HepG2 (cell line): ENCODE measurements around the gene OASL. TPM values are rescaled to one million over a fixed set of nuclear protein-coding genes. Genes with fewer than 3 reads are reported as not detected.

Experiments
- AKAP8 ChIP-seq: sonication (generic); formaldehyde crosslinking; IDR thresholded peaks from 2 replicates; pipeline ENCODE4 v1.5.1; 2020; ENCODE audit warnings: mild to moderate bottlenecking, missing genetic modification reagents
- BORCS8-MEF2B ChIP-seq: sonication (generic); formaldehyde crosslinking; IDR thresholded peaks from 2 replicates; pipeline ENCODE4 v1.8.0; 2022; ENCODE audit warnings: mild to moderate bottlenecking, missing genetic modification reagents
- DR1 ChIP-seq: sonication (generic); formaldehyde crosslinking; IDR thresholded peaks from 2 replicates; pipeline ENCODE4 v1.8.0; 2021; ENCODE audit warnings: mild to moderate bottlenecking, missing genetic modification reagents, inconsistent platforms
- FOXK1 ChIP-seq: sonication (generic); formaldehyde crosslinking; IDR thresholded peaks from 2 replicates; pipeline ENCODE4 v1.4.0; 2020; ENCODE audit warnings: low read depth, missing genetic modification reagents, borderline replicate concordance
- SMYD3 ChIP-seq: sonication (generic); formaldehyde crosslinking; IDR thresholded peaks from 2 replicates; pipeline ENCODE4 v1.8.1; 2023; ENCODE audit warnings: mild to moderate bottlenecking, missing genetic modification reagents
- SOX6 ChIP-seq, 2 experiments: fragments of 450-650 bp in 1 of 2; sonication (generic) in 1 of 2; formaldehyde crosslinking in 1 of 2; IDR thresholded peaks; 2 replicates each; pipeline versions ENCODE4 v1.4.0 to v1.6.1; 2017 to 2020; ENCODE audit warnings: antibody characterized with exemption in 1 of 2, mild to moderate bottlenecking in 1 of 2, missing genetic modification reagents in 1 of 2
- ZNF205 ChIP-seq: IDR thresholded peaks from 2 replicates; pipeline ENCODE4 v1.6.1; 2018; ENCODE audit warnings: missing biosample characterization, missing genetic modification reagents
- ZNF431 ChIP-seq: sonication (generic); formaldehyde crosslinking; IDR thresholded peaks from 2 replicates; pipeline ENCODE4 v1.9.0; 2022; ENCODE audit warnings: missing genetic modification reagents, low read depth, mild to moderate bottlenecking, borderline replicate concordance
- ZNF569 ChIP-seq: sonication (generic); formaldehyde crosslinking; IDR thresholded peaks from 2 replicates; pipeline ENCODE4 v1.5.0; 2020; ENCODE audit warnings: mild to moderate bottlenecking, missing genetic modification reagents, moderate library complexity, borderline replicate concordance
- ZNF652 ChIP-seq: IDR thresholded peaks from 2 replicates; pipeline ENCODE4 v1.6.1; 2016; ENCODE audit warnings: low read depth, borderline replicate concordance
- polyA plus RNA-seq, 8 experiments: library from polyadenylated mRNA; depleted of rRNA in 3 of 8; stranded (reverse) in 7 of 8; unstranded in 1 of 8; fragments of >200 nt; fragmentation: Illumina TruSeq in 4 of 8; extraction: Trizol in 4 of 8; gene quantifications; 2 replicates each; pipeline versions ENCODE4 v1.2.1 to v1.2.3, GENCODE V29; 2011 to 2016; ENCODE audit warnings: low read depth in 4 of 8, missing spikeins in 1 of 8, mixed read lengths in 1 of 8; ENCODE audit not compliant: insufficient read depth in 1 of 8
- total RNA-seq, 5 experiments: library from RNA; depleted of rRNA; stranded (reverse); fragments of >200 nt; fragmentation: Illumina TruSeq; extraction: Trizol; gene quantifications; 2 replicates each; pipeline ENCODE4 v1.2.3, GENCODE V29; 2016; ENCODE audit warnings: low read depth in 1 of 5
- TF ChIP-seq, protein P1 (sequence below): sonication (generic); formaldehyde crosslinking; IDR thresholded peaks from 2 replicates; pipeline ENCODE4 v1.4.0; 2020; ENCODE audit warnings: missing genetic modification reagents
- TF ChIP-seq, protein P2 (sequence below): IDR thresholded peaks from 2 replicates; pipeline ENCODE4 v1.6.1; 2016
- TF ChIP-seq, protein P3 (sequence below): sonication (generic); formaldehyde crosslinking; IDR thresholded peaks from 2 replicates; pipeline ENCODE4 v1.8.0; 2022; ENCODE audit warnings: mild to moderate bottlenecking, missing genetic modification reagents, moderate library complexity
- TF ChIP-seq, protein P4 (sequence below): sonication (generic); formaldehyde crosslinking; IDR thresholded peaks from 2 replicates; pipeline ENCODE4 v1.4.0; 2020; ENCODE audit warnings: low read depth, mild to moderate bottlenecking, missing genetic modification reagents
- TF ChIP-seq, protein P5 (sequence below): sonication (generic); formaldehyde crosslinking; IDR thresholded peaks from 2 replicates; pipeline ENCODE4 v1.5.1; 2020; ENCODE audit warnings: mild to moderate bottlenecking, missing genetic modification reagents, borderline replicate concordance

The OASL gene
- total and polyA plus RNA-seq, 2 of the 13 experiments (the other 11 are each of a cell fraction or from before 2014, with no cell fraction given): 0.11 to 0.22 TPM

GRCh38 chr12:120979862-120980696 lies 59.0 kb downstream of the OASL start (continued):
- TF ChIP-seq, protein P1, sequence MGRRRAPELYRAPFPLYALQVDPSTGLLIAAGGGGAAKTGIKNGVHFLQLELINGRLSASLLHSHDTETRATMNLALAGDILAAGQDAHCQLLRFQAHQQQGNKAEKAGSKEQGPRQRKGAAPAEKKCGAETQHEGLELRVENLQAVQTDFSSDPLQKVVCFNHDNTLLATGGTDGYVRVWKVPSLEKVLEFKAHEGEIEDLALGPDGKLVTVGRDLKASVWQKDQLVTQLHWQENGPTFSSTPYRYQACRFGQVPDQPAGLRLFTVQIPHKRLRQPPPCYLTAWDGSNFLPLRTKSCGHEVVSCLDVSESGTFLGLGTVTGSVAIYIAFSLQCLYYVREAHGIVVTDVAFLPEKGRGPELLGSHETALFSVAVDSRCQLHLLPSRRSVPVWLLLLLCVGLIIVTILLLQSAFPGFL: no peak
- TF ChIP-seq FOXK1 (CRISPR knock-in tag) (0 out of 2 replicates have a peak, but pooled peaks have one; percentile 27), ZNF205 (CRISPR knock-in tag) (0 out of 2 replicates have a peak, but pooled peaks have one; percentile 47), DR1 (0 out of 2 replicates have a peak, but pooled peaks have one; percentile 43), BORCS8-MEF2B (CRISPR knock-in tag) (peak; percentile 96; the same call in 1 of the 2 replicates), ZNF431 (CRISPR knock-in tag) (no peak), SMYD3 (CRISPR knock-in tag) (peak; percentile 80; the same call in 1 of the 2 replicates), ZNF652 (no peak), AKAP8 (peak; percentile 64; the same call in 1 of the 2 replicates), ZNF569 (CRISPR knock-in tag) (no peak), SOX6 (IDR thresholded peaks at IDR 0.05) (no peak), SOX6 (CRISPR knock-in tag; IDR thresholded peaks at IDR 0.05) (no peak)
- TF ChIP-seq, protein P2, sequence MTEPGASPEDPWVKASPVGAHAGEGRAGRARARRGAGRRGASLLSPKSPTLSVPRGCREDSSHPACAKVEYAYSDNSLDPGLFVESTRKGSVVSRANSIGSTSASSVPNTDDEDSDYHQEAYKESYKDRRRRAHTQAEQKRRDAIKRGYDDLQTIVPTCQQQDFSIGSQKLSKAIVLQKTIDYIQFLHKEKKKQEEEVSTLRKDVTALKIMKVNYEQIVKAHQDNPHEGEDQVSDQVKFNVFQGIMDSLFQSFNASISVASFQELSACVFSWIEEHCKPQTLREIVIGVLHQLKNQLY (CRISPR knock-in tag): peak; percentile 30; the same call in 1 of the 2 replicates
- TF ChIP-seq, protein P3, sequence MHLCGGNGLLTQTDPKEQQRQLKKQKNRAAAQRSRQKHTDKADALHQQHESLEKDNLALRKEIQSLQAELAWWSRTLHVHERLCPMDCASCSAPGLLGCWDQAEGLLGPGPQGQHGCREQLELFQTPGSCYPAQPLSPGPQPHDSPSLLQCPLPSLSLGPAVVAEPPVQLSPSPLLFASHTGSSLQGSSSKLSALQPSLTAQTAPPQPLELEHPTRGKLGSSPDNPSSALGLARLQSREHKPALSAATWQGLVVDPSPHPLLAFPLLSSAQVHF: no peak
- TF ChIP-seq, protein P4, sequence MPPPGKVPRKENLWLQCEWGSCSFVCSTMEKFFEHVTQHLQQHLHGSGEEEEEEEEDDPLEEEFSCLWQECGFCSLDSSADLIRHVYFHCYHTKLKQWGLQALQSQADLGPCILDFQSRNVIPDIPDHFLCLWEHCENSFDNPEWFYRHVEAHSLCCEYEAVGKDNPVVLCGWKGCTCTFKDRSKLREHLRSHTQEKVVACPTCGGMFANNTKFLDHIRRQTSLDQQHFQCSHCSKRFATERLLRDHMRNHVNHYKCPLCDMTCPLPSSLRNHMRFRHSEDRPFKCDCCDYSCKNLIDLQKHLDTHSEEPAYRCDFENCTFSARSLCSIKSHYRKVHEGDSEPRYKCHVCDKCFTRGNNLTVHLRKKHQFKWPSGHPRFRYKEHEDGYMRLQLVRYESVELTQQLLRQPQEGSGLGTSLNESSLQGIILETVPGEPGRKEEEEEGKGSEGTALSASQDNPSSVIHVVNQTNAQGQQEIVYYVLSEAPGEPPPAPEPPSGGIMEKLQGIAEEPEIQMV (CRISPR knock-in tag): peak; percentile 70; the same call in 1 of the 2 replicates
- TF ChIP-seq, protein P5, sequence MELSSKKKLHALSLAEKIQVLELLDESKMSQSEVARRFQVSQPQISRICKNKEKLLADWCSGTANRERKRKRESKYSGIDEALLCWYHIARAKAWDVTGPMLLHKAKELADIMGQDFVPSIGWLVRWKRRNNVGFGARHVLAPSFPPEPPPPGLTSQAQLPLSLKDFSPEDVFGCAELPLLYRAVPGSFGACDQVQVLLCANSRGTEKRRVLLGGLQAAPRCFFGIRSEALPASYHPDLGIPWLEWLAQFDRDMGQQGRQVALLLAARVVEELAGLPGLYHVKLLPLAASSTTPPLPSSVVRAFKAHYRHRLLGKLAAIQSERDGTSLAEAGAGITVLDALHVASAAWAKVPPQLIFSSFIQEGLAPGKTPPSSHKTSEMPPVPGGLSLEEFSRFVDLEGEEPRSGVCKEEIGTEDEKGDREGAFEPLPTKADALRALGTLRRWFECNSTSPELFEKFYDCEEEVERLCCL (CRISPR knock-in tag): no peak
